Liver (tissue), 3 donors: ENCODE results near the gene LCE2C.

Experiments used
- CTCF ChIP-seq: fragments of 150-350 bp; IDR thresholded peaks from 2 replicates; pipeline ENCODE4 v1.5.1; 2017; ENCODE audit warnings: improper control_type of control experiment, low read depth, low read length; ENCODE audit not compliant: missing input control
- EGR1 ChIP-seq, 2 donors: IDR thresholded peaks; 2 replicates each; pipeline ENCODE4 v1.6.1; 2016 to 2018; ENCODE audit warnings: antibody characterized with exemption in 2 of 2, low read depth in 2 of 2
- FOXA2 ChIP-seq: IDR thresholded peaks from 2 replicates; pipeline ENCODE4 v1.6.1; 2016; ENCODE audit warnings: antibody characterized with exemption
- GABPA ChIP-seq, 2 donors: IDR thresholded peaks in 1 of 2; conservative IDR thresholded peaks in 1 of 2; 2 replicates each; pipeline ENCODE4 v1.6.1; 2016; ENCODE audit warnings: antibody characterized with exemption in 2 of 2, mild to moderate bottlenecking in 1 of 2, moderate library complexity in 1 of 2
- HNF4A ChIP-seq, 2 donors: conservative IDR thresholded peaks; 2 replicates each; pipeline ENCODE4 v1.6.1; 2016; ENCODE audit warnings: antibody characterized with exemption in 2 of 2, mild to moderate bottlenecking in 2 of 2
- JUND ChIP-seq, 2 donors: IDR thresholded peaks; 2 replicates each; pipeline ENCODE4 v1.6.1; 2016; ENCODE audit warnings: antibody characterized with exemption in 2 of 2
- MAX ChIP-seq: IDR thresholded peaks from 2 replicates; pipeline ENCODE4 v1.6.1; 2016; ENCODE audit warnings: antibody characterized with exemption
- RAD21 ChIP-seq, 2 donors: IDR thresholded peaks; 2 replicates each; pipeline ENCODE4 v1.6.1; 2016; ENCODE audit warnings: antibody characterized with exemption in 2 of 2, mild to moderate bottlenecking in 2 of 2
- REST ChIP-seq: IDR thresholded peaks from 2 replicates; pipeline ENCODE4 v1.6.1; 2016; ENCODE audit warnings: antibody characterized with exemption, mild to moderate bottlenecking
- RXRA ChIP-seq, 2 donors: IDR thresholded peaks; 2 replicates each; pipeline ENCODE4 v1.6.1; 2017 to 2018; ENCODE audit warnings: antibody characterized with exemption in 2 of 2, mild to moderate bottlenecking in 1 of 2
- SP1 ChIP-seq: IDR thresholded peaks from 2 replicates; pipeline ENCODE4 v1.6.1; 2018; ENCODE audit warnings: antibody characterized with exemption, mild to moderate bottlenecking
- TAF1 ChIP-seq: conservative IDR thresholded peaks from 2 replicates; pipeline ENCODE4 v1.6.1; 2016; ENCODE audit warnings: antibody characterized with exemption, mild to moderate bottlenecking
- YY1 ChIP-seq: IDR thresholded peaks from 2 replicates; pipeline ENCODE4 v1.6.1; 2016; ENCODE audit warnings: antibody characterized with exemption, mild to moderate bottlenecking
- donor health status: healthy.
- donor health status: healthy.

GRCh38 chr1:152699746-152700145 lies 24.7 kb downstream of the LCE2C start:
- no peak for TF ChIP-seq CTCF
- TF ChIP-seq SP1 = no peak
- no peak for TF ChIP-seq TAF1
- TF ChIP-seq MAX = no peak
- TF ChIP-seq YY1 = no peak
- TF ChIP-seq JUND (IDR thresholded peaks at IDR 0.05) = no peak
- TF ChIP-seq RAD21 (IDR thresholded peaks at IDR 0.05) = no peak
- no peak for TF ChIP-seq RXRA (IDR thresholded peaks at IDR 0.05)
- no peak for TF ChIP-seq EGR1 (IDR thresholded peaks at IDR 0.05; ENCODE audit: low read depth in 2 of 2)
- TF ChIP-seq HNF4A (conservative IDR thresholded peaks at IDR 0.05) = no peak
- no peak for TF ChIP-seq FOXA2
- no peak for TF ChIP-seq REST
- TF ChIP-seq GABPA (IDR thresholded peaks at IDR 0.05 in 1 of 2, conservative IDR thresholded peaks at IDR 0.05 in 1 of 2) = no peak
